GM12892 (cell line): ENCODE results near the gene TMEM54.

Experiments used
- DNase-seq: peaks from one replicate; pipeline ENCODE4 v3.0.0; 2011; ENCODE audit not compliant: insufficient read length
- FAIRE-seq: peaks from 2 replicates; lab custom pipeline; 2011; peaks lifted over from hg19 to GRCh38; lab: Jason Lieb, UNC
- POLR2A ChIP-seq: IDR thresholded peaks from 2 replicates; pipeline ENCODE4 v1.6.1; 2011; ENCODE audit warnings: low read depth, low read length, control low read depth
- POLR2AphosphoS5 ChIP-seq: IDR thresholded peaks from 2 replicates; pipeline ENCODE4 v1.6.1; 2011; ENCODE audit warnings: low read depth, low read length, control low read depth
- TAF1 ChIP-seq: IDR thresholded peaks from 2 replicates; pipeline ENCODE4 v1.6.1; 2011; ENCODE audit warnings: low read depth, mild to moderate bottlenecking, control low read depth, low read length, borderline replicate concordance

TMEM54 gene

DNA sequence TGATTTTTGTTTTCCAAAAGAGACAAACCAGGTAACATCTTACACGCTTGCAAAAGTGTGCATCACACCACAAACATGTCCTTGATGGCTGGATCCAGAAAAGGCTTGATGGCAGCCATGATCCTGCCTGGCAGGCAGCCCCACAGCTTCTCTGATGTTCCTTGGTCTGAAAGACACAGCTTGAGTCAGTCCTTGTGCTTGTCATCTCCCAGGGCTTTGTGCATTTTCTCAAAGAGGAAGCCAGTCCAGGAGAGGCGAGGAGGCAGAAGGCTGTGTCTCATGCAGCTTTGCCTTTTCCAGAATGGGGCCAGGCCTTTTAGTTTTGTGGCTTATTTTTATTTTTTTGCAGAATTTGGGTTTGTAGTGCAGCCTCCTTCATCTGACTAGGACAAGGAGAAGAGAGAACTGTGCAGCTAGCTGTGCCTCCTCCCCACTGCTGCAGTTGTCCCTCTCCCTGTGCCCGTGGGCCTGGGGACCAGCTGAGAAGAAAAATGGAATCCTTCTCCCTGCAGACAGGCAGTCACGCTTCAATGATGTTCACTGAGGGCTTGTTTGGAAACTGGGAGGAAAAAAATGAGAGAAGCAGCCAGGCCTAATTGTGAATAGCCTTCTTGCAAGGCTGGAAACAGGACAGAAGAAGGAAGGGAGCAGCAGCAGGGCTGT lies 37.8 kb downstream of the TMEM54 start:
- DNase-seq = no peak
- no peak for TF ChIP-seq POLR2AphosphoS5
- no peak for TF ChIP-seq POLR2A
- TF ChIP-seq TAF1 = no peak
- no peak for FAIRE-seq

DNA sequence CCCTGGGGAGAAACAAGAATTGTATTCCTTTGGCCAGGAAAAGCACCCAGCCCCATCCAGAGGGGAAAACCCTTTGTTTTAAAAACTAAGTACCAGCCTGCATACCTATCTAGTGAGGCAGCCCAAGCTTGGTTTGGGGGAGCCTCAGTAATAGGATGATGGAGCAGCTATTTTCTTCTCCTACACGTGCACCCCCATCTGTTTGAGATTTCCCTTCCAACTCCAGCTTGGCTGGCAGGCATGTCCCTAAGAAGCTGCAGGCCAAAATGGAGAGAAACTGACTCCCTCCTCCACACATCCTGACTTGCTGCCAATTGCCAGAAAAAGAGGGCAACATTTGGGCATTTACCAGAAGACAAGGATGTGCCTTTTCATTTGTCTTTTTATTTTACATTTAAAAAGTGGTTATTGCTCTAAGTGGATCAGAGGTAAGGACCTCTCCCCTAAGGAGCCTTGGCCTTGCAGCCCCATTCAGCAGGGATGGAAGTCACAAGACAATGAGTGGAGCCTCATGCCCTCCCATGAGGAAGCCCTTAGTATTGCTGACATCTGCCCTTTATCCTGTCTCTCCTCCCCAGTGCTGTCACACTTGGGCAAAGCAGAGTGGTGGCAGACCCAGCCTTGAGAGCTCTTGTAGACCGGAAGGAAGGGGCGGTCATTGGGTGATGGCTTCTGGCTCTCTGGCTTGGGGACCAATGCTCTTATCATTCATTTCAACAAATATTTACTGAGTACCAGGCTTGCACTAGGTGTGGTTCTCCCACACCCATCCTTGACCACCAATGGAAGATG lies 39.1 kb downstream of the TMEM54 start:
- DNase-seq = no peak
- TF ChIP-seq TAF1 (no peak), POLR2A (no peak), POLR2AphosphoS5 (no peak)
- FAIRE-seq = no peak

DNA sequence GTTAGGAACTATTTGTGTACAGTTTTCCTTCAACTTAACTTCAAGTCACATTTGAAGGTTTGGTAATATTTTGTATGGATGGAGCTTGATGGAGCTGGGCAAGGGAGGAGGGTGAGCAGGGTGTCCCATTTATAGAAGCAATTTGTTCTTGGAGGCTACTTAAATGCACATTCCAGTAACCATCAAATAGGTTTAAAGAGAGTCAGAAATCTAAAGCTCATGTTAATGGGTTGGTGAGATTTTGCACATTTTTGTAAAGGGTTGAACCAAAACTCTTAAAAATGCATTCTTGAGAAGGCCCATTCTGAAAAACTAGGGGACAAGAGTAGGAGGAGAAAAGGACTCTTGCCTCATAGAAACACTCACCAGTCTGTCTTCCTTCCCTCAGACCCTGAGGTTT lies 40.6 kb downstream of the TMEM54 start:
- DNase-seq (no peak), FAIRE-seq (no peak)
- TF ChIP-seq POLR2AphosphoS5 (no peak), TAF1 (no peak), POLR2A (no peak)

DNA sequence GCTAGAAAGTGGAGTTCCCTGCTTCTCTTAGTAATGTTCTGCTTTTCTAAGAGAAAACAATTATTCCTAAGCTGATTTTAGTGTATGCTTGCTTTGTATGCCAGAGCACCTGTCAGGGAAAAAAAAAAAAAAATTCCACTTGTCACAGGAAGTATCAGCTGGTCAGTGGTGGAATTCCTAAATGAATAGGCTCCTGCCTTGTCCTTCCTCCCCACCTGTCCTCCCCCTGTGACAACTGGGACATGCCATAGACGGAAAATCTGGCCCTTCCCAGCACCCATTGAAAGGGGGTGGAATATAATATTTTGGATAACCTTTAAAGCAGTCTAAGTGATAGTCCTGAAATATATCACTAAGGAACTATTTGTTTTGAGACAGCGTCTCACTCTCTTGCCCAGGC lies 41.3 kb downstream of the TMEM54 start:
- DNase-seq = no peak
- FAIRE-seq = no peak
- TF ChIP-seq POLR2AphosphoS5 (no peak), POLR2A (no peak), TAF1 (no peak)

DNA sequence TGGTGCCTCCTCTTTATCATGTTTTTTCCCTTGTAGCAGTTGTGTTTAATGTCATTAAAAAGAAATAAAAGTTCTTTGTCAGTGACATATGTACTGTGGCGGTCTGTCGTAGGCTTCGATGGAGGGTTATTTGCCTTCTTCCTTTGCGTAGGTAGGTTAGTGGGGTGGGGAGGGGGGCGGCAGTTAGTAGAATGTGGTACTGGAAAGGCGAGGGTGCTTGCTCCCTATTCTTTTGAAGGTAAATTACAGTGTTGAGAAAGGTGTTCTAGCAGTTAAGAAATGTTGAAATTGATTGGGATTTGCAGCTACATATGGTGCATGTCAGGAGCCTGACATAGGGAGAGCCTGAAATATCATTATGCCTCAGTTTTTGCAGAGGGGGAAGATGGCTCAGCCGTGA lies 42.4 kb downstream of the TMEM54 start:
- DNase-seq (no peak), FAIRE-seq (no peak)
- TF ChIP-seq POLR2AphosphoS5 = no peak
- no peak for TF ChIP-seq TAF1
- no peak for TF ChIP-seq POLR2A

DNA sequence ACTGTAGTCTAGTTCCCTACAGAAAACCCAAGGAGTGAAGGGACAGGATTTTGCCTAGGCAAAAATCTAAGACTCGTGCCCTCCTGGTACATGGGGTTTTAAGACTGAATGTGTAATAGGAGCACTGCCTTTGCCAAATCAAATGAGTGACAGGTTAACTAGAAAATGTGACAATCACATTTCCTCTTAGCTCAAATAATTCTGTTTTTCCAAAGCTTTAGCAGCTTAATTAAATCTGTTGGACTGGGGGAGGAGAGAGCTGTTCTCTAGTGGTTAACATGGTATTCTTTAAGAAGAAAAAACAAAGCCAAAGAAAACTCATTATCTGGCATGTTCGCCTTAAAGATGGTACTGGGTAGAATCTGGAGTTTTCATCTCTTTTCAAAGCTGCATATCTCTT lies 43.1 kb downstream of the TMEM54 start:
- no peak for DNase-seq
- TF ChIP-seq POLR2AphosphoS5 (no peak), TAF1 (no peak), POLR2A (no peak)
- no peak for FAIRE-seq

DNA sequence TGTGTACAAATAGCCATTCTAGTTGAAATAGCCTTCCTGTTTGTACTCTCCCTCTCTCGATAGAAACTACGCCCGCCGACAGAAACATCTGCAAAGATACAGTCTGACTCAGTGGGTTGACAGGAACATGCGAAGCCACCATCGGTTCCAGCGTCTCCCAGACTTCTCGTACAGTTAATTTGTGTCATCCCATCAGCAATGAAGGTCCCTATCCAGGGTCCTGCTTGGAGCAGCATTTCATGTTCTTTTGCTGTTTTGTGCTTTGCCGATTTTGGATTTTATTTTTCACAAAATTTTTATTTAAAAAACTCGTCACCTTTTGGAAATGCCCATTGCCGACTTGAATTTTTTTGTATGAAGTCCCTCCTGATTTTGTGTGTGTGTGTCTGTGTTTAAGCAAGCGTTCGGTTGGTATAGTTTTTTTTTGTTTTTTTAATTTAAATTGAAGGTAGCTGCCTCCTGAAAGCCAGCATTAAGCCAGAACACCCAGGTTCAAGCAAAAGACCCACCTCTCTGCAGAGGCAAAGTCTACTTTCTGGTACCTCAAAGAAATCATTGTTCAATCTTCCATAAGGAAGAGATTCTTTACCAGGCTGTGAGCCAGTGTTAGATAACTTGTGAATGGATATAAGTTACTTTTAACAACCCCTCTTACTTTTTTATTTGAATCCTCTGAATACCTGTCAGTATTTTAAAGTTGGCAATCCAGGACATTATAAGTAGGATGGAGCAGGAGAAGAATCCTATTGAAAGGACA lies 45.1 kb downstream of the TMEM54 start:
- no peak for FAIRE-seq
- DNase-seq = no peak
- TF ChIP-seq POLR2AphosphoS5 (no peak), POLR2A (no peak), TAF1 (no peak)

DNA sequence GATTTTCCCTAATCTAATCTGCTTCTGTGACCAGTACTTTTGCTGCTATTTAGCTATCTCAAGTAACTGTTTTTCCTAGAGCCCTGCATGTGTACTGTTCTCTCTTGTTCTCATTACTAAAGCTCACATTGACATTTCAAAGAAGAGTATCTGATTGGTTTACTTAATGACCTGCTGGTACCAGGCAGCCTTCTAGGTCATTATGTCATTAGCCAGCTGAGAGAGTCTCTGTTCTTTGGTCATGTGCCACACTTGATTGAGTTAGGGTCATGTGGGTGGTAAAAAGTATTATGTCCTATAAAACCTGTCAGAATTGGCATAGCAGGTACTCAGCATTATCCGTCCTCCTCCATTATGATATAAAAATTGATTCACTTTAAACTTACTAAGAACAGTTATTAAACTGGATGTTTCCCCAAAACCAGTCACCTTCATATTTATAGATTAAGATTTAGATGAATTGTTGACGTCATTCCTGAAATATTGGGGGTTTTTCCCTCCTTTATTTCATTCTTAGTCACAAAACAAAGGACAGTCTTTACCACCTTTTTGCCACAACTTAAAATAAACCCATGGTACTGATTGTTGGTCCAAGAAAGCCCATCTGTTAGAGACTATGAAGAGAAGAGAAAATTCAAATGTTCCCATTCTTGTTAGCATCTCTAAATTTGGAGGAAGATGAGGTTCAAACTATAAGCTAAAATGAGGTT lies 52.7 kb downstream of the TMEM54 start:
- DNase-seq (no peak), FAIRE-seq (no peak)
- TF ChIP-seq POLR2AphosphoS5 (no peak), POLR2A (no peak), TAF1 (no peak)
